Measurements from ENCODE around the gene RAPH1. TPM values are rescaled to one million over a fixed set of nuclear protein-coding genes. Genes with fewer than 3 reads are reported as not detected.
"Not testable (repeated sequence)": the region's sequence is repeated elsewhere in the genome, so short reads cannot be mapped to it uniquely, and the experiment has no call there.

Gene RAPH1
- total RNA-seq, 1 experiment from 2014 or later, result 13.8 TPM

GRCh38 chr2:203432811-203433210 lies 102.3 kb downstream of the RAPH1 start:
- no peak for DNase-seq (ENCODE audit: low read depth)

- DNase-seq (ENCODE audit: low read depth), result no peak
Measured at GRCh38 chr2:203431391-203432185, 103.5 kb downstream of the RAPH1 start.

DNA sequence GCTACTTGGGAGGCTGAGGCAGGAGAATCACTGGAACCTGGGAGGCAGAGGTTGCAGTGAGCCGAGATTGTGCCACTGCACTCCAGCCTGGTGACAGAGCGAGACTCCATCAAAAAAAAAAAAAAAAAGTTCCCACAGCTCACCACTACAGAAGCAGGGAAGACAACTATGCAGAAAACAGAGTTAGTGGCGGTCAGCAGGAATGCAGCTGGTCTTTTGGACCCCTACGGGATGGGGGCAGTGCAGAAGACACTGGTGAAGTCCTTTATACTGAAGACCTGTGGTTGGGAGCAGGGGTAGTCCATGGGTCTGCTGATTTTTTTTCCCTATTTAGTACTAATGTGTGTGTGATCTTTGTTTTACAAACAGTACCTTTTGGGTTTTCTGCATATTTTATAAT lies 105.5 kb downstream of the RAPH1 start:
- not testable (repeated sequence) for DNase-seq (ENCODE audit: low read depth)

DNA sequence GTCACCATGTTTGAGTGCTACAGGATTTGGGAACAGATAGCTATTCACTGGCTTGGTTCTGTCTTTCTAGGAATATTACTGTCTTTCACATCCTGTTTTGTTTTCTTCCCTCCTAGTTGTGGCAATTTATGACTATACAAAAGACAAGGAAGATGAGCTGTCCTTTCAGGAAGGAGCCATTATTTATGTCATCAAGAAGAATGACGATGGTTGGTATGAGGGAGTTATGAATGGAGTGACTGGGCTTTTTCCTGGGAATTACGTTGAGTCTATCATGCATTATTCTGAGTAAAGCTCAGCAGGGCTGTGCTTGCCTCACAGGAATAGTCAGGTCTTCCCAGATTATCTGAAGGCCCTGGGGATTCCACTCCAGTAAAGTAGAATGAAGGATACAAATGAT lies 108.0 kb downstream of the RAPH1 start:
- peak; percentile 52 for DNase-seq (ENCODE audit: low read depth)

DNA sequence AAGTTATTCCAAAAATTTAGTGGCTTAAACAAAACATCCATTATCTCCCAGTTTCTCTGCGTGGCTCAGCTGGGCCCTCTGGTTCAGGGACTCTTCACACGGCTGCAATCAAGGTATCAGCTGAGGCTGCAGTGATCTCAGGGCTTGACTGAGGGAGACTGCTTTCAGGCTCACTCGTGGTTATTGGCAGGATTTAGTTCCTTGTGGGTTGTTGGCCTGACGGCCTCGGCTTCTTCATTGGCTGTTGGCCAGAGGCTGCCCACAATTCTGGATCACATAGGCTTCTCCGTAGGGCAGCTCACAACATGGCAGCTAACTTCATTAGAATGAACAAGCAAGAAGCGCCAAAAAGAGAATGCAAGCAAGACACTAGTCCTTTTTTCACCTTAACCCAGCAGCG lies 116.8 kb downstream of the RAPH1 start:
- DNase-seq (ENCODE audit: low read depth), result peak; percentile 36

- no peak for DNase-seq (ENCODE audit: low read depth)
Measured at GRCh38 chr2:203413796-203414195, 121.3 kb downstream of the RAPH1 start.

GRCh38 chr2:203412546-203413331 lies 122.4 kb downstream of the RAPH1 start:
- DNase-seq (ENCODE audit: low read depth), result no peak

DNA sequence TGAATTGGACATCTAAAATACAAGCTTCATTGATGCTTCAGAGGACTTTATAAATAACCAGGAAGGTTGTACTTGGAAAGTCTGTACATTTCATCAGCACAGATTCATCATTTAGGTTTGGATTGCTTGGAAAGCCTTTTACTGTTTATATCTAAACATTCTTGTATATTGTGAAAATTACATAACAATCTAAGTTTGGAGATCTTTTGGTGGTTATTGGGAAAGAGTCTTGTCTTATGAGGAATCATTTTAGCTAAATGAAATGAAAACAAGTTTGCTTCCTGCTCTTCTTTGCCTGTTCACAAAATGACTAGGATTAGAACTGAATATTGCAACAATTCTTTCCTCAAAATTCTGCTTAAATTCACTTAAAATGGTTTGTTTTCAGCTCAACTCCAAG lies 127.6 kb downstream of the RAPH1 start:
- no peak for DNase-seq (ENCODE audit: low read depth)

DNA sequence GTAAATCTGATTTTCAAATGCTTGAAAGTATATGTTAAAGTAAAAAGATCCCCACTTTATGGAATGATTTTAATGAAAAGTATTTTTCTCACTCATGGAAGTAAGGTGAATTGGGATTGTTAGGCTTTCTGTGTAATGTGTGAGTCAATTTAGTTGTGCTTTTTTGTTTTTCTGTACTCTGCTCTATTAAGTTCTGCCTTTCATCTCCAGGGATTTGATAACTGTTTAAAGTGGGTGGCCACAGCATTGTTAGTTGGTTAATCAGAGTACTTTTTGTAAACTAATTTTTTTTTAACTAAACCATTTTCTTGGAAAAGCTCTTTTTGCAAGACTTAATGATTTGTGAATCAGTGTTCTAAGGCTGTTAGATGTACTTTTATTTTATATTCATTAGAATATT lies 130.1 kb downstream of the RAPH1 start:
- peak; percentile 75 for DNase-seq (ENCODE audit: low read depth)

DNA sequence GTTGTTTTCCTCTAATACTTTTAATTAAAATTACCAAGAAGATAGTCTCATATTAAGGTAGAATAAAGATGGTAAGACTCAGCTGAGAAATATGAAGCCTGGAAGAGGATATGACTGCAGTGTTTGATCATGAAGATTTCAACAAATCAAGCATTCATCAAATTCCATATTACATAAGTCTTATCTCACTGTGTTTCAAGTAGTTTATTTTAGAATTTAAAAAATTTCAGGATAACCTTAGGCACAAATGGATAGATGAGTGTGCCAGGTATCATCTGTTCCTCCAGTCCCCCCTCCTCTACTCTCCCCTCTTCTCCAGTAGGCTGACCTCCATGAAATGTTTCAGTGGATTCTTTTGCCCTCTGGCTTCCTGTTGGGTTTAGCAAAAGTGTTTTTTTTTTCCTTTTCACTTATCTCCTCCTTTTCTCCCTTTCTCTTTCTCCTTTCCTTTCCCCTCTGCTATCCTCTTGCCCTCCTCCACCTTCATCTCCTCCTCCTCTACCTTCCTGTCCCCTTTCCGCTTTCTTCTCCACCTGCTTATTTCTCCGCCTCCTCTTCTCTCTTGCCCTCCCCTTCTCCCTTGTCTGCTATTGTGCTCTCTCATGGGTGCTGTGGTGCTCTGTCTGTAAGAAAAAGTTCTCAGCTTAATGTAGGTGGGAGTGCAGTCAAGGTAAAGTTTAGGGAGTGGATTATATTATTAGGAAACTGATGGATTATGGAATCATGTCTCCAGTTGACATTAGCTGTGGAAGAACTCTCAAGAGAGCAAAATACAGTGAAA lies 134.1 kb downstream of the RAPH1 start:
- DNase-seq (ENCODE audit: low read depth), result peak; percentile 53

GRCh38 chr2:203399031-203399430 lies 136.1 kb downstream of the RAPH1 start:
- peak; percentile 32 for DNase-seq (ENCODE audit: low read depth)

DNA sequence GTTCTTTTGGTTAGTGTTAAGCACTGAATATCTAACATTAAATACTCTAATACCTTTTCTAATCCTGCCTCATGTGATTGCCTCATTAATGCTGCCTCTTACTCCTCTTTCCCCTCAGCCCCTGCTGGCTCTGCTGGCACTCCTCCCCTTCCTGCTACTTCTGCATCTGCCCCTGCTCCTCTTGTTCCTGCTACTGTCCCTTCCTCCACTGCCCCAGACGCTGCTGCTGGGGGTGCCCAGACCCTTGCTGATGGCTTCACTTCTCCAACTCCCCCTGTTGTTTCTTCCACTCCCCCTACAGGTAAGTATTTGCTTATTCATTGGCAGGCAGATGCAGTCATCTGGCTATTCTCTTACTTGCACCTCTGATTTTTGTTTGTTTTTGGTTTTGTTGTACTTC lies 138.4 kb downstream of the RAPH1 start:
- DNase-seq (ENCODE audit: low read depth), result no peak

DNA sequence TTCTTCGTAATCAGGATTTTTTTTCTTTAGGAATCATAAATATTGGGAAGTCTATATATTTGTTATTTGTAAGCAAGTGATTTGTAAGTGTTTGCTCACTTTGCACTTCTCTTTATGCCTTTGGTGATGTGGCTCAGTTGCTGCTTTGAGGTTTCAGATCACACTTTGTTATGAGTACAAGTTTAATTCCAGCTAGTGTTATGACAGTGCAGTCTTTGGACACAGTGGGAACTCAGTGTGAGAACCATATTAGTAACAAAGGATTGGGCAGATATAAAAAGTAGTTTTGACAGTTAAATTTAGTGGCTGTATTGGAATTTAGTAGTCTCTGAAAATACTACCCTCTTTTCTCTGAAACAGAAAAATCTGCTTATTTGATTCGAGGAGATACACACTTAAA lies 139.2 kb downstream of the RAPH1 start:
- no peak for DNase-seq (ENCODE audit: low read depth)

DNA sequence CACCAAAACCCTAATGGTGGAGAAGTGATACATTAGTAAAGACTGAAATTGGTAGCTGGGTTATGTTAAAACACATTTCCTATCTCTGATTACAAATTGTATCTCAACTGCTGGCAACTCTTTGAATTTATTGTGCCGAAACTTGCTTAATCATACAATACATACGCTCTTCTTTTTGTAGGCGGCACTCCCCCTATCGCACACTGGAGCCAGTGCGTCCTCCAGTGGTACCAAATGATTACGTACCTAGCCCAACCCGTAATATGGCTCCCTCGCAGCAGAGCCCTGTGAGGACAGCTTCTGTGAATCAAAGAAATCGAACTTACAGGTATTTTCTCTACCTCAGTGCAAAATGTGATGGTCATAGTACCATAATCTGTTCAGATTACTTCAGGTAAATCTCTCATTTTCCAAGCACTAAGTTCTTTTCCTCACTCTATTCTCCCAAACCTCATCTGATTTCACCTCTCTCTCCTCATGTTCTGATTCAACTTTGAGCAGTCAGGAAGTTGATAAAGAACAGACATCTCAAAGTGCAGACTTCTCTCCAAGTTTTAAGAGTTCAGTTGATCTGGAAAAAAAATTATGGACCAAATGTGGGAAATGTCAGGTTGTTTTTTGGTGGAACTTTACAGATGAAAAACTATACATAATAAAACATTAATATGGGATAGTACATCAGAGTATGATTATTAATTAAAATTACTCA lies 140.4 kb downstream of the RAPH1 start:
- no peak for DNase-seq (ENCODE audit: low read depth)

- DNase-seq (ENCODE audit: low read depth), result peak; percentile 11
Measured at GRCh38 chr2:203388153-203388552, 146.9 kb downstream of the RAPH1 start.

GRCh38 chr2:203383038-203383437 lies 152.1 kb downstream of the RAPH1 start:
- no peak for DNase-seq (ENCODE audit: low read depth)

GRCh38 chr2:203379156-203379555 lies 155.9 kb downstream of the RAPH1 start:
- DNase-seq (ENCODE audit: low read depth), result no peak

DNA sequence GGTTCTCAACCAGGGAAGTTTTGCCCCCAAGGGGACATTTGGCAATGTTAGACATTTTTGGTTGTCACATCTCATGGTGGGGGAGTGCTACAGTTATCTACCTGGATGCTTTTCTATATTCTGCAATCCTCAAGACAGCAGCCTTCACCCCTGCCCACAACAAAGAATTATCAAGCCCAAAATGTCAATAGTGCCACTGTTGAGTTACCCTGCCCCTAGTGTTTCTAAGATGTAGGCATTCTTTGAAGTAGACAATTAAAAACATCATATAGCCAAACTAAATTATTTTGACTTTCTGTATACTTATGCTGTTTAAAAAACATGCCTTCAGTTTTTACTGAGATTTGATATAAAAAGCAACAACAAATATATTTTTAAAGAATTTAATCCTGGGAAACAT lies 158.9 kb downstream of the RAPH1 start:
- no peak for DNase-seq (ENCODE audit: low read depth)

DNA sequence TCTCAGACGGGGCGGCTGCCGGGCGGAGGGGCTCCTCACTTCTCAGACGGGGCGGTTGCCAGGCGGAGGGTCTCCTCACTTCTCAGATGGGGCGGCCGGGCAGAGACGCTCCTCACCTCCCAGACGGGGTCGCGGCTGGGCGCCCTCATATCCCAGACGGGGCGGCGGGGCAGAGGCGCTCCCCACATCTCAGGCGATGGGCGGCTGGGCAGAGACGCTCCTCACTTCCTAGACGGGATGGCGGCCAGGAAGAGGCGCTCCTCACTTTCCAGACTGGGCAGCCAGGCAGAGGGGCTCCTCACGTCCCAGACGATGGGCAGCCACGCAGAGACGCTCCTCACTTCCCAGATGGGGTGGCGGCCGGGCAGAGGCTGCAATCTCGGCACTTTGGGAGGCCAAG lies 162.4 kb downstream of the RAPH1 start:
- DNase-seq (ENCODE audit: low read depth), result not testable (repeated sequence)

DNA sequence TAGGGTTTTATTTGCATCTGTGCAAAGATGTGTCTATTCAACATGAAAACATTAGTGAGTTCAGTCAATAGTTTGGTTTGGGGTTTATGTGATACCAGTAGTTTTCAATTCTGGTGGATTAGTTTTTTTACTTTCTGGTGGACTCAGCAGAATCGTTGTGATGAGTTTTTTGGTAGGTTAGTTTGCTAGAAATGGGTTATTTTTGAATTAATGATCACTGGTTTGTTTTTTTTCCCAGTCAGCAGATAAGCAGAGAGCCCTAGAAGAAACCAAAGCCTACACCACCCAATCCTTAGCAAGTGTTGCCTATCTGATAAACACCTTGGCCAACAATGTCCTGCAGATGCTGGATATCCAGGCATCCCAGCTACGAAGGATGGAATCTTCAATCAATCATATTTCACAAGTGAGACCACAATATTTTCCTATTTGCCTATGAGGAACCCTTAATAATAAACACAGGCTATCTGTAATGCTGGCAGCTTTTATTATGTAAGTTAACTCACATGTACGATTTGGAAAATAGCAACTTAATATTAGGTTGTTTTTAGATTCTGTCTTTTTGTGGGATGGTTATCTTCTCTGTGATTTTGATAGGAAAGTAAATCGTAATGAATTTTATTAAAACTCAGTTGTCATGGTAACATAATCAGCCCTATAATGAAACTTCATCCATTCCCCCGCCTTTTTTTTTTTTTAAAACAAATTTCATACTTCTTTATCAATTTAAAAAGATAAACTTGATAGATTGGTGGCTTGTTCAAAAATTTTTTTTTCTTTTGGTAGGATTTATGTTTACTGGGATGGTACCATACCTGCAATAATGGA lies 168.2 kb downstream of the RAPH1 start:
- no peak for DNase-seq (ENCODE audit: low read depth)

DNA sequence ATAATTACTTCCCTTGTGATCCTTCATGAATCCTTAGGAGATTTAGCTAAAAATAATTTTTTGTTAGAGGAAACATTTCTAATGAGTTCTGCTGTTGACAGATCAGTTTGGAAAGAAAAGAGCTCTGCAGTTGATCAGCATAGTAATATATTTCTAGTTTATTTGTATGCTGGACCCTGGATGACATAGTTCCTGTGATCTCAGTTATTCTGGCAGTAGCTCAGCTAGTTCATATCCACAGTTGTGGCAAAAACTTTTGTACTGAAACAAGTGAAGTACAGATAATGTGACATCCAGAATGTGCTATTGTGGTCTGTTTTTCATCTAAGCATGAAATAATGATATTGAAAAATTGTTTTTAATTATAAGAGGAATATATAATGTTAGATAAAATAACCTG lies 173.2 kb downstream of the RAPH1 start:
- no peak for DNase-seq (ENCODE audit: low read depth)
